KG1 (cell line): ENCODE data around the gene RAF1.
"Not testable (repeated sequence)": the region's sequence is repeated elsewhere in the genome, so short reads cannot be mapped to it uniquely, and the experiment has no call there.

Experiments
- DNase-seq: peaks from one replicate; lab custom pipeline; 2025; lab: John Stamatoyannopoulos, UW

RAF1 gene

DNA sequence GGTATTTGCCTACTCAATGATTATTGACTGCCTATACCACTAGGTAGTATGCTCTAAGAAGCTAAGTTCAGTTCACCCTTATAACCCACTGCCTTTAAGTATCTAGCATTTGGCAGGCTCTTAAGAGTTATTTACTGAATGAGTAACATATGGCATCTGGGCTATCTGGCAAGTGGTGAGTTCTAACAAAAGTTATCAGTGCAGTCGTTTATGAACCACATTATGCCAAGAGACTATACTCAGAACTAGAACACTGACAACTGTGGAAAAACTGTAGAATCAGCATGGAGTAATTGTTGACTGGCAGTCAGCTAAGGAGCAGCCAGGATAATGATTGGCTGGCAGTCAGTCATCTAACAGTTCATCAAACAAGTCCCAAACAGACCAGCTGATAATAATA lies 25.8 kb downstream of the RAF1 start:
- DNase-seq = no peak

GRCh38 chr3:12633108-12633507 lies 30.8 kb downstream of the RAF1 start:
- no peak for DNase-seq

DNA sequence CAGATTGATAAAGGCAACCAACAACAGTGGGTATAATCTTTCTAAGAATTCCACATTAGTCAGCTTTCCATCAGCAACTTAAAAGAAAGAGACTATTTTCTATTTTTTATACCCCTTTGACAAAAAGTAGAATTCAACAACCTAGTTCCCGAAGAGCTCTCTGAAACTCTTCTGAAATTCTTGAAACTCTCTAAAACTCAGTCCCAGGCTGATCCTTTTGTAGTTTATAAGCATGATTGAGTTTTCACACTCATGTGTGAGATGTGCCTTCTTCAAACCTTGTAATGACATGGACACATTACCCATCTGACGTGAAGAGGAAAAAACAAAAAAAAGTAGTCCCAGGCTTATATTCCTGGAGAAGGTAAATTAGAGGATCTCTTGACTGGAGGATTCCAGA lies 31.4 kb downstream of the RAF1 start:
- DNase-seq = no peak

DNA sequence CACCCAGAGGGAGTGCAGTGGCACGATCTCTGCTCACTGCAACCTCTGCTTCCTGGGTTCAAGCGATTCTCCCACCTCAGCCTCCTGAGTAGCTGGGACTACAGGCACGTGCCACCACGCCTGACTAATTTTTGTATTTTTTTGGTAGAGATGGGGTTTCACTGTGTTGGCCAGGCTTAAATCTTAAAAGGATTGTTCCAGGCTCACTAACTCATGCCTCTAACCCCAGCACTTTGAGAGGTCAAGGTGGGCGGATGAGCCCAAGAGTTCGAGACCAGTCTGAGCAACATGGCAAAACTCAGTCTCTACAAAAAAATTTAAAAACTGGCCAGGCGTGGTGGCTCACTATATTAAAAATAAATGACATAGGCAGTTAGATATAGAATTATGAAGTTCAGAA lies 33.1 kb downstream of the RAF1 start:
- not testable (repeated sequence) for DNase-seq

GRCh38 chr3:12630292-12630691 lies 33.6 kb downstream of the RAF1 start:
- no peak for DNase-seq

GRCh38 chr3:12629560-12629959 lies 34.4 kb downstream of the RAF1 start:
- DNase-seq = no peak

DNA sequence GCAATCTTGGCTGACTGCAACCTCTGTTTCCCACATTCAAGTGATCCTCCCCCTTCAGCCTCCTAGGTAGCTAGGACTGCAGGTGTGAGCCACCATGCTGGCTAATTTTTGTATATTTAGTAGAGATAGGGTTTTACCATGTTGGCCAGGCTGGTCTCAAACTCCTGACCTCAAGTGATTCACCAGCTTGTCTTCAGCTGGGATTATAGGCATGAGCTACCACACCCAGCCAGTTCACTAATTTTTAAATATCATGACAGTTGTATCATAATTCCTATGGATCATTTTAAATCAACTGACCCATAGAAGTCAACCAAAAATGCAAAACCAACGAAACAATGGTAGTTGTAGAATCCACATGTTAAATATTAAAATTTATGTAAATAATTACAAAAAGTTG lies 35.1 kb downstream of the RAF1 start:
- no peak for DNase-seq

DNA sequence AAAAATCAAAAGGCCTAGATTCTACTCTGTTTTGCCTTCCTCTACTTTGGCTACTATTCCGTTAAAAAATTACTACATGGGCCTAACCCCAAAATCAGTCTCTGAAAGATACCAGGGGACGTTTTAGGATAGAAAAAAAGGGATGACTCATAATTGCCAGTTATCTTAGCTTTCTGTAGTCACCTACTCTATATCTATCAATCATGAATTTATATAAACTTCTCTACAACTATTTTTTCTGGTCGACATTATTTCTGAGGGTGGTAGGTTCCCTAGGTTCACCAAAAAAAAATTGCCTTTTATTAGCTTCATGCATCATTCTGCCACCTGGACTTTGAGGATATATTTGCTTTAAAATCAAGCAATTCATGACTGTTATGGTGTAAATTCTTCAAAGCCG lies 36.5 kb downstream of the RAF1 start:
- no peak for DNase-seq

GRCh38 chr3:12624964-12625363 lies 39.0 kb downstream of the RAF1 start:
- not testable (repeated sequence) for DNase-seq

- no peak for DNase-seq
Measured at GRCh38 chr3:12624056-12624455, 39.9 kb downstream of the RAF1 start.

GRCh38 chr3:12622335-12622734 lies 41.6 kb downstream of the RAF1 start:
- DNase-seq = no peak

- no peak for DNase-seq
Measured at GRCh38 chr3:12620729-12621128, 43.2 kb downstream of the RAF1 start.

DNA sequence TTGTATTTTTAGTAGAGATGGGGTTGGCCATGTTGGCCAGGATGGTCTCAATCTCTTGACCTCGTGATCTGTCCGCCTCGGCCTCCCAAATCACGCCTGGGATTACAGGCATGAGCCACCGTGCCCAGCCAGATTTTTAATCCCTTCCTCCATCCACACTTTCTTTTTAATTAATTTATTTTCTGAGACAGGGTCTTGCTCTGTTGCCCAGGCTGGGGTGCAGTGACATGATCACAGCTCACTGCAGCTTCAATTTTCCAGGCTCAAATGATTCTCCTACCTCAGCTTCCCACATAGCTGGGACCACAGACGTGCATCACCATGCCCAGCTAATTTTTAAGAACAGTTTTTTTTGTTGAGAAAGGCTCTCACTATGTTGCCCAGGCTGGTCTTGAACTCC lies 43.6 kb downstream of the RAF1 start:
- no peak for DNase-seq

DNA sequence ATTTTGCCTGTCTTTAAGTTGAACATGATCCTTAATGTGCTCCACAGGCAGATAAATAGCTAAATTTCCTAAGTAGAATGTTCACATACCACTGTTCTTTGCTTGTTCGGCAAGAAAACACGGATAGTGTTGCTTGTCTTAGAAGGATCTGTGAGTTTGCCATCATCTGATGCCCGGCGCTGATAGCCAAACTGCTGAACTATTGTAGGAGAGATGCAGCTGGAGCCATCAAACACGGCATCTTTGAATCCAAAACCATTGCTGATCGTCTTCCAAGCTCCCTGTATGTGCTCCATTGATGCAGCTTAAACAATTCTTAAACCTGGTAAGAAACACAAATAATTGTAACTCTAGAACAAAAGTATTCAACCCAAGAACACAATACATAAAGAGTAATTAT lies 45.5 kb downstream of the RAF1 start:
- DNase-seq = no peak

DNA sequence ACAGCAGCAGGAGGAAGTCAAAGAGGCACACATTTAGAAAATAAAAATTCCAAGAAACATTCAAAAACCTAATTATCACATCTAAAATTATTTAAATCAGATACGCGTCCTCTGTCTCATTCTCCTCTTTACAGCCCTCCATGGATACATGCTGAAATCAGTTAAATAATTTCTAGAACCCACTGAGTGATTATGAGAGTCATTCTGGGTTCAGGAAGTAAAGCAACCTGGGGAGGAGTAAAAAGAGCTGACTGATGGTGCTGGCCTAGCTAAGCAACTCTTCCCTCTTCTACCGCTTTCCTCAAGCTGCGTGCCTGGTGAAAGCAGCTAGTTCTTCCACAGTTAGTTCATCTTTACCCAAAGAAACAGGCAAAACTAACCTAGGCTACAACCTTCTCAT lies 48.7 kb downstream of the RAF1 start:
- no peak for DNase-seq

GRCh38 chr3:12613250-12613649 lies 50.7 kb downstream of the RAF1 start:
- no peak for DNase-seq

DNA sequence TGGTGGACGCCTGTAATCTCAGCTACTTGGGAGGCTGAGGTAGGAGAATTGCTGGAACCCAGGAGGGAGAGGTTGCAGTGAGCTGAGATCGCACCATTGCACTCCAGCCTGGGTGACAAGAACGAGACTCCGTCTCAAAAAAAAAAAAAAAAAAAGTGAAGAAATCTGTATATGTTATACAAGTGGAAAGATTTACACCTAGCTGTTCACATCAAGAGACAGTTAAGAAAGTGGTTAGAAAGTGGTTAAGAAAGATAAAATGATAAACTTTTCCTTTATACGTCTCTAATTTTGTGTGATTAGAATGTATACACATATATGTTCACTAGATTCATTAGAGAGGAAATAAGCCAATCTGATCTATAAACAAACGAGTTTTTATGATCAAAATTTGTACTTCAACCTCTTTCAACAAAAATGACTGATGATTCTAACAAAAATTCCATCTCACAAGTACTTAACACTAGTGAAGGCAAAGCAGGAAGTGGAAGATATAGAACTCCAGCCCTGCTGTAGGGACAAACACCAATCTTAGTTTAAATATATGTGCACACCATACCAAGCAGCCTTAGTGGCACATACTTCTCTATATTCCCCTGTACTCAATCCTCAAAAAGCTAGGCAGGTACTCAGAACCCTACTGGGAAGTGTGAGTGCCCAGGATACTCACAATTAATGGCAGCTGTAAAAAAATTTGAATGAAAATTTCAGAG lies 51.2 kb downstream of the RAF1 start:
- no peak for DNase-seq

- DNase-seq = no peak
Measured at GRCh38 chr3:12611117-12611516, 52.8 kb downstream of the RAF1 start.

- no peak for DNase-seq
Measured at GRCh38 chr3:12608376-12608775, 55.5 kb downstream of the RAF1 start.

DNA sequence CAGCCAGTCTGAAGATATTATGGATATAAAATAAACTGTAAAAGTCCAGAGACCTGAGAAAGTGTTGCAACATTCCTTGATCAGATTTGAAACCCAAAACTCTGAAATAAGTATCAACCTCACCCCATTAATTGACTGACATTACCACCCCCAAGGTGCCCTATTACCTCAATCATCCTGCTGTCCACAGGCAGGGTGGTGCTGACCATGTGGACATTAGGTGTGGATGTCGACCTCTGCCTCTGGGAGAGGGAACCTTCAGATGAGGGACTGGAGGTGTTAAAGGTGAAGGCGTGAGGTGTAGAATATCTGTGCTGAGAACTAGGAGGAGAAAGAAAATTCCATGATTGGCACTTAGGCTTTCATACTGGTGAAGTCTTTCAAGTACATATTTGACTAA lies 59.9 kb downstream of the RAF1 start:
- DNase-seq = no peak

- DNase-seq = no peak
Measured at GRCh38 chr3:12601072-12601471, 62.8 kb downstream of the RAF1 start.

GRCh38 chr3:12598890-12599289 lies 65.0 kb downstream of the RAF1 start:
- DNase-seq = no peak

GRCh38 chr3:12593473-12593872 lies 70.4 kb downstream of the RAF1 start:
- no peak for DNase-seq

DNA sequence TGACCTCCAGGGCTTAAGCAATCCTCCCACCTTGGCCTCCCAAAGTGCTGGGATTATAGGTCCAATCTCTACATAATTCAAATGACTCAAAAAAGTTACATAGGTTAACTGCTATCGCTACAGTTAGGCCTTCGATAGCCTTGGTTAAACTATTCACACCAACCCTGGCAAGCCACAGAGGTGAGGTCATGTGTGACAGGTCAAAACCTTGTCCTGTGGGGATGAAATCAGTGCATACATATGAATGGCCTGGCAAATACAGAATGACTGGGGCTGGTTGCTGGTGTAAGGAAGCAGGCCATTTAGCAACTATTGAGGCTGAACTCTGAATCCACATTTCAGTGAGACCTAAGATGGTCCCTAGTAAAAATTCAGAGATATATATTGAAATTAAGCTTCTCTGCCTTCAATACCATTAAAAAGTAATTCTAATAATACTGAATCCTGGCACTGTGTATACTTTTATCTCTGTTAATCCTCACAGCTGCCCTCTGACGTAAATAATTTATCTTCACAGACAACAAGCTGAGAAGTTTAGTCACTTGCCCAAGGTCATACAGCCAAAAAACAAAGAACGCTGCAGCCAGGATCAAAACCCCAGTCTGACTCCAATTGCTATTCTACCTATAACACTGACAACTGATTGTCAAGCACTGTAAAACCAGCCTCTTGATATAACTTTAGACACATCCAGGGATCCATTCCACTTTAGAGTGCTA lies 71.8 kb downstream of the RAF1 start:
- no peak for DNase-seq
